Heart left ventricle (tissue), 16 donors: ENCODE results near the gene AHCYL2. TPM values are rescaled to one million over a fixed set of nuclear protein-coding genes. Genes with fewer than 3 reads are reported as not detected.

Experiments
- ATAC-seq, 4 donors: fragments of 200-7000 bp; cut with Tn5 transposase; one replicate each; pipeline ENCODE4 v1.9.1; 2020 to 2022; ENCODE audit warnings: moderate library complexity in 4 of 4, mild to moderate bottlenecking in 3 of 4, moderate number of reproducible peaks in 1 of 4
- DNase-seq, 5 donors: peaks; one replicate each; pipeline ENCODE4 v3.0.0-alpha.2; 2020
- H3K27ac ChIP-seq, 12 donors: fragments of 200-600 bp; sonication (generic) in 4 of 12; one replicate each; pipeline versions ENCODE4 v1.5.0 to v1.8.0; 2016 to 2022; ENCODE audit warnings: mild to moderate bottlenecking in 2 of 12
- H3K27me3 ChIP-seq, 9 donors: fragments of 200-600 bp; sonication (generic) in 2 of 9; one replicate each; pipeline versions ENCODE4 v1.5.1 to v1.8.0; 2016 to 2022; ENCODE audit warnings: mild to moderate bottlenecking in 3 of 9
- H3K36me3 ChIP-seq, 9 donors: fragments of 200-600 bp; sonication (generic) in 2 of 9; one replicate each; pipeline versions ENCODE4 v1.5.0 to v1.8.0; 2018 to 2022; ENCODE audit warnings: mild to moderate bottlenecking in 2 of 9
- H3K4me1 ChIP-seq, 12 donors: fragments of 200-600 bp; sonication (generic) in 4 of 12; one replicate each; pipeline versions ENCODE4 v1.5.0 to v1.8.0; 2016 to 2022; ENCODE audit warnings: mild to moderate bottlenecking in 3 of 12
- H3K4me3 ChIP-seq, 12 donors: fragments of 200-600 bp; sonication (generic) in 4 of 12; one replicate each; pipeline versions ENCODE4 v1.5.0 to v1.8.0; 2017 to 2022; ENCODE audit warnings: mild to moderate bottlenecking in 9 of 12, moderate library complexity in 4 of 12
- H3K9me3 ChIP-seq, 12 donors: fragments of 200-600 bp; sonication (generic) in 4 of 12; one replicate each; pipeline versions ENCODE4 v1.5.0 to v1.8.0; 2016 to 2022; ENCODE audit warnings: mild to moderate bottlenecking in 1 of 12
- CTCF ChIP-seq, 12 donors: fragments of 200-600 bp; sonication (generic) in 4 of 12; IDR thresholded peaks; one replicate each; pipeline versions ENCODE4 v1.5.0 to v1.8.0; 2018 to 2022; ENCODE audit warnings: antibody characterized with exemption in 12 of 12, mild to moderate bottlenecking in 5 of 12
- POLR2A ChIP-seq, 2 donors: fragments of 450-650 bp; IDR thresholded peaks; one replicate each; pipeline ENCODE4 v1.6.1; 2017; ENCODE audit warnings: antibody characterized with exemption in 2 of 2, mild to moderate bottlenecking in 2 of 2, moderate library complexity in 2 of 2
- WGBS, 4 donors: extraction: QIAGEN DNeasy Blood & Tissue Kit in 2 of 4; methylation state at CpG; one replicate each; pipeline versions ENCODE4 v1.1.5 to v1.1.7; 2013 to 2018; 5-methylcytosine and 5-hydroxymethylcytosine counted together
- intact Hi-C, 10 donors: fragments of 100-400 bp; cut with DNase I; formaldehyde crosslinking; loops; one replicate each; pipeline versions ENCODE4 v1.11.1 to v1.14.2; 2022
- polyA plus RNA-seq, 2 donors: library from polyadenylated mRNA; stranded (reverse); fragments of 200-250 nt; gene quantifications; one replicate each; pipeline ENCODE4 v1.2.3, GENCODE V29; 2013
- total RNA-seq, 9 donors: library from RNA; depleted of rRNA in 2 of 9; stranded (reverse); fragments of >200 nt in 2 of 9; fragmentation: NEBNext Ultra II Directional in 3 of 9; extraction: Animal tissue kit (Norgen Biotek cat#: 25700) in 3 of 9; gene quantifications; one replicate each; pipeline versions ENCODE4 v1.1.0 to v1.2.4, GENCODE V29; 2016 to 2023
- donor health status: ischemic (EF 13 %, LVEDD 7.1; RV severe dilation, severe dysfunction).
- donor health status: healthy with polysubstance abuse.
- donor health status: DM: no; HTN: yes; CAD: no.
- donor health status: DM: no; HTN: no; CAD: no.
- donor health status: ischemic (EF 25% LVEDD 6.9; RV normal size, moderate dysfunction).
- donor health status: ischemic (EF 25% LVEDD 5.7; RV mildly dilated, moderate dysfunction).
- donor health status: healthy.
- donor health status: DM: yes; HTN: yes; CAD: no.
- donor health status: ischemic (EF 35%, LVEDD 5.7; RV mildly dilated, moderate dysfunction).
- donor health status: nonischemic (EF 11% LVEDD 7.7; RV severe dilation, severe dysfunction).
- donor health status: DM: yes; HTN: yes; CAD: no.
- donor health status: PGD.
- donor health status: ischemic (EF 29% LVEDD 5.4; RV normal size, mild dysfunction).
- donor health status: nonischemic (EF 23%, LVEDD 6.1; RV moderate dilation, normal function).

AHCYL2 gene
- total and polyA plus RNA-seq, 11 donors: 1.3 to 7.6 (median 6.2) TPM

DNA sequence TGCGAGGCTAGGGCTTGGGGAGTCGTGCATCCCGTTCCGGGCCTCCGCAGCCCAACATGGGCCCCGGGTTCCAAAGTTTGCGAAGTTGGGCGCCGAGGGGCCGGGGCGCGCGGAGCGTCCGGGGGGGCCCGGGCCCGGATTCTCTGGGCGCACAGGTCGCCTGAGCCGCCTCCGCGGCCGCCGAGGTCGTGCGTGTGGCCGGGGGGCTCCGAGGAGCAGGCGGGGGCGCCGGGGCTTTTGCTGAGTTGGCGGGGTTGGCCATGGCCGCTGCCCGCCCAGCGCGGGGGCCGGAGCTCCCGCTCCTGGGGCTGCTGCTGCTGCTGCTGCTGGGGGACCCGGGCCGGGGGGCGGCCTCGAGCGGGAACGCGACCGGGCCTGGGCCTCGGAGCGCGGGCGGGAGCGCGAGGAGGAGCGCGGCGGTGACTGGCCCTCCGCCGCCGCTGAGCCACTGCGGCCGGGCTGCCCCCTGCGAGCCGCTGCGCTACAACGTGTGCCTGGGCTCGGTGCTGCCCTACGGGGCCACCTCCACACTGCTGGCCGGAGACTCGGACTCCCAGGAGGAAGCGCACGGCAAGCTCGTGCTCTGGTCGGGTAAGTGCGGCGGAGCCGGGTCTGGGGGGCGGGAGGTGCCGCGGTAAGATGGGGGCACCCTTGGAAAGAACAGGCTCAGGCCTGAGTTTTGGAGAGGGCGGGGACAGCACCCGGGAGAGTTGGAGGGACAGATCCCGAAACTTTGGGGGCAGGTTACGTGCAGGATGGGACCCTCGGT is 35.8 kb upstream of the AHCYL2 start:
- TF ChIP-seq CTCF (IDR thresholded peaks at IDR 0.05): no peak
- no peak for TF ChIP-seq POLR2A (IDR thresholded peaks at IDR 0.05)
- peak in 1 of 5 donors; percentile 70 for DNase-seq
- Histone ChIP-seq H3K4me3 (peak overlapping the region; percentile 56 to 93 (median 81)), H3K27me3 (peaks cover 0 to 37% (median 0%) of the 10 kb centered on the region in 9 donors), H3K36me3 (no peaks in the 10 kb centered on the region), H3K4me1 (peaks cover 0 to 29% (median 6%) of the 10 kb centered on the region in 12 donors), H3K27ac (peak overlapping the region in 6 of 12 donors; percentile 23 to 70 (median 47)), H3K9me3 (no peaks in the 10 kb centered on the region)
- intact Hi-C loops: no loop called here
- 1 to 3% (median 1%) methylated on average over 13 to 83 of the region's 83 CpGs for WGBS, 4 donors
- peak in 3 of 4 donors; percentile 46 to 75 (median 67) for ATAC-seq

DNA sequence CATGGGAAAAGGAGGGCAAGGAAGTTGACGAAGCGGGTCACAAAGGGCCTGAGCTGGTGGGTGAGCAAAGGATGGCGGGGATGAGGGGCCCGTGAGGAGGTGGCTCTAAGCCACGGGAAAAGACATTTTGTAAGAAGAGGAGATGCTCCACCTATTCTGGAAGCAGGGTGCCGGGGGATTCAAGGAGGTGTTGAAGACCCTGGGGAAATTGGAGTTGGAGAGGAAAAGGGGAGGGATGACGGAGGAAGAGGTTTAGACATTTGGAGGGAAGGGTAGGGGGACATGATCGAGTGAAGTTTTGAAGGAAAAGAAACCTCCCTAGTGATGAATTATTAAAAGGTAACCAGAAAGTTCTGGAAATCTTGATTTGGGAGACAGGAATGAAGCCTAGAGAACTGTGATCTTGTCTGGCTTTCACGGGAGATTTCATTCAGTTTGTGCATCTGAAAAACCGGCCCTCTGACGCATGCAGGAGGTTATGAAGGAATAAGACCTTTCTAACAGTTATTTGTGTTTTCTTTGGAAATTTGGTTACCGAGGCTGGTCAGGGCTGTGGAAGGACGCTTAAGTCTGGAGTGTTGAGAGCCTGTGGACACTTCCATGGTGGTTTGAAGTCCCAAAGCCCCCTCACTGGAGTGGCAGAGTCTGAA is 35.0 kb upstream of the AHCYL2 start:
- intact Hi-C loops: no loop called here
- Histone ChIP-seq H3K27ac (peak overlapping the region in 2 of 12 donors; percentile 67 to 70), H3K4me1 (peaks cover 0 to 29% (median 6%) of the 10 kb centered on the region in 12 donors), H3K9me3 (no peaks in the 10 kb centered on the region), H3K27me3 (peaks cover 0 to 37% (median 0%) of the 10 kb centered on the region in 9 donors), H3K4me3 (peak overlapping the region; percentile 56 to 93 (median 81)), H3K36me3 (no peaks in the 10 kb centered on the region)
- no peak for ATAC-seq
- TF ChIP-seq CTCF (IDR thresholded peaks at IDR 0.05): no peak
- DNase-seq: no peak
- 28 to 34% (median 32%) methylated on average over 13 of the region's 13 CpGs for WGBS, 4 donors

GRCh38 chr7:129191272-129191671 is 33.6 kb upstream of the AHCYL2 start:
- TF ChIP-seq POLR2A (IDR thresholded peaks at IDR 0.05) (no peak), CTCF (IDR thresholded peaks at IDR 0.05) (no peak)
- DNase-seq: no peak
- H3K4me3 ChIP-seq: no peak overlapping the region
- peaks cover 0 to 29% (median 6%) of the 10 kb centered on the region in 12 donors for H3K4me1 ChIP-seq
- no peaks in the 10 kb centered on the region for H3K36me3 ChIP-seq
- H3K9me3 ChIP-seq: no peaks in the 10 kb centered on the region
- peaks cover 0 to 37% (median 0%) of the 10 kb centered on the region in 9 donors for H3K27me3 ChIP-seq
- H3K27ac ChIP-seq: no peak overlapping the region
- intact Hi-C loops: no loop called here
- WGBS, 4 donors: 79 to 88% (median 85%) methylated on average over 3 of the region's 3 CpGs
- no peak for ATAC-seq

DNA sequence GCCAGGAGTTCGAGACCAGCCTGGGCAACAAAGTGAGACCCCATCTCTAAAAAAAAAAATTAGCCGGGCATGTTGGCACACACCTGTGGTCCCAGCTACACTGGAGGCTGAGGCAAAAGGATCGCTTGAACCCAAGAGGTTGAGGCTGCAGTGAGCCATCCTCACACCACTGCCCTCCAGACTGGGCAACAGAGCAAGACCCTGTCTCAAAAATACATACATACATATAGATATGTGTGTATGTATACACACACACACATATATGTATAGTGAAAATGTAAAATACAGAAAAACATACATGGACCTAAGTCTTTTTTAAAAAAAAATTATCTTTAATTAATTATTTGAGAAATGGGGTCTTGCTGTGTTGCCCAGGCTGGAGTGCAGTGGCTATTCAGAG is 30.9 kb upstream of the AHCYL2 start:
- Histone ChIP-seq H3K27me3 (peaks cover 0 to 18% (median 0%) of the 10 kb centered on the region in 9 donors), H3K27ac (no peak overlapping the region), H3K4me1 (peaks cover 0 to 17% (median 5%) of the 10 kb centered on the region in 12 donors), H3K36me3 (no peaks in the 10 kb centered on the region), H3K9me3 (no peaks in the 10 kb centered on the region), H3K4me3 (no peak overlapping the region)
- intact Hi-C loops: no loop called here
- TF ChIP-seq POLR2A (IDR thresholded peaks at IDR 0.05) (no peak), CTCF (IDR thresholded peaks at IDR 0.05) (no peak)
- no peak for DNase-seq
- ATAC-seq: no peak
- WGBS, 4 donors: 77 to 95% (median 94%) methylated on average over 3 of the region's 3 CpGs
